AG04450 (cell line): ENCODE measurements around the gene RTN1. TPM values are rescaled to one million over a fixed set of nuclear protein-coding genes. Genes with fewer than 3 reads are reported as not detected.

ENCODE experiments used
- CTCF ChIA-PET: fragments of 300-600, 350-600 bp; formaldehyde crosslinking; extraction: SDS; loops from one replicate; lab custom pipeline; 2022; ENCODE audit warnings: antibody characterized with exemption, inconsistent platforms; lab: Charles Lee
- POLR2A ChIA-PET: fragments of 350-600 bp; formaldehyde crosslinking; extraction: SDS; loops from one replicate; lab custom pipeline; 2021; ENCODE audit warnings: antibody characterized with exemption, inconsistent platforms; lab: Yijun Ruan, JAX
- DNase-seq: peaks from one replicate; pipeline ENCODE4 v3.0.0-alpha.2; 2011; ENCODE audit warnings: low read depth, low spot score
- H3K27ac ChIP-seq: one replicate; pipeline ENCODE4 v1.5.1; 2012; ENCODE audit warnings: low read depth, low read length, control low read depth
- H3K27me3 ChIP-seq: one replicate; pipeline ENCODE4 v1.6.0; 2012; ENCODE audit warnings: low read length; ENCODE audit not compliant: control insufficient read depth, insufficient read depth
- H3K4me3 ChIP-seq: 2 replicates; pipeline ENCODE4 v1.5.1; 2011; ENCODE audit warnings: mild to moderate bottlenecking, low read depth, low read length, control low read depth
- H3K9me3 ChIP-seq: 2 replicates; pipeline ENCODE4 v1.5.1; 2012; ENCODE audit warnings: low read length; ENCODE audit not compliant: control insufficient read depth, insufficient read depth
- polyA plus RNA-seq: library from polyadenylated mRNA; depleted of rRNA; stranded (reverse); fragments of >200 nt; gene quantifications from 2 replicates; pipeline ENCODE4 v1.2.3, GENCODE V29; 2011
- TF ChIP-seq, protein P1 (sequence below): IDR thresholded peaks from 2 replicates; pipeline ENCODE4 v1.5.1; 2011; ENCODE audit warnings: low read depth, low read length, control low read depth, inconsistent platforms

Gene RTN1
- polyA plus RNA-seq, 1 experiment, result 0.98 TPM

GRCh38 chr14:59897757-59898383, 27.3 kb upstream of the RTN1 start:
- POLR2A ChIA-PET, result no interaction called here
- Histone ChIP-seq H3K27me3 (peaks cover 2% of the 10 kb centered on the region), H3K27ac (no peak overlapping the region), H3K9me3 (no peaks in the 10 kb centered on the region), H3K4me3 (no peak overlapping the region)
- TF ChIP-seq, protein P1, sequence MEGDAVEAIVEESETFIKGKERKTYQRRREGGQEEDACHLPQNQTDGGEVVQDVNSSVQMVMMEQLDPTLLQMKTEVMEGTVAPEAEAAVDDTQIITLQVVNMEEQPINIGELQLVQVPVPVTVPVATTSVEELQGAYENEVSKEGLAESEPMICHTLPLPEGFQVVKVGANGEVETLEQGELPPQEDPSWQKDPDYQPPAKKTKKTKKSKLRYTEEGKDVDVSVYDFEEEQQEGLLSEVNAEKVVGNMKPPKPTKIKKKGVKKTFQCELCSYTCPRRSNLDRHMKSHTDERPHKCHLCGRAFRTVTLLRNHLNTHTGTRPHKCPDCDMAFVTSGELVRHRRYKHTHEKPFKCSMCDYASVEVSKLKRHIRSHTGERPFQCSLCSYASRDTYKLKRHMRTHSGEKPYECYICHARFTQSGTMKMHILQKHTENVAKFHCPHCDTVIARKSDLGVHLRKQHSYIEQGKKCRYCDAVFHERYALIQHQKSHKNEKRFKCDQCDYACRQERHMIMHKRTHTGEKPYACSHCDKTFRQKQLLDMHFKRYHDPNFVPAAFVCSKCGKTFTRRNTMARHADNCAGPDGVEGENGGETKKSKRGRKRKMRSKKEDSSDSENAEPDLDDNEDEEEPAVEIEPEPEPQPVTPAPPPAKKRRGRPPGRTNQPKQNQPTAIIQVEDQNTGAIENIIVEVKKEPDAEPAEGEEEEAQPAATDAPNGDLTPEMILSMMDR, result 0 out of 2 replicates have a peak, but pooled peaks have one; percentile 20
- no peak for DNase-seq
- CTCF ChIA-PET, result interaction anchor here (0.9 to 2.2 kb wide), 8 partner anchors 20 to 391 kb away, joined by 3 to 8 read pairs (median 4); partner anchors contain the start of gene CCDC175

DNA sequence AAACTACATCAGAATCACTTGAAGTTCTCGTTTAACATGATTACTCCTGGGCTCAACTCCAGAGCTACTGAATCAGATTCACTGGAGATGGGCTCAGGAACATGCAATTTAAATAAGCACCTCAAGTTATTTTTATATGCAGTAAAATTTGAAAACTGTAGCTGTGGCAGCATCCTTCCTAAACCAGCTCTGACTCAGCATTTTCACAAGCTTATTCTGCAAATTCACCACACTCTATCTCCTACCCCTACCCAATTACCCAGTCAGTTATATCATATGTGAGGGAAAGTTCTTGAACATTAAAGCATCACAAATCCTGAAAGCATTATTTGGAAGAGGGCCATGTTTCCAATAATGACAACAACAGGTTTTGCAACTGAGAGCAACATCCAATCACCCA, 25.1 kb upstream of the RTN1 start:
- CTCF ChIA-PET, result interaction anchor here (1.4 kb wide), 1 partner anchor 263 kb away, joined by 3 read pairs; no protein-coding TSS in a partner anchor
- no peak overlapping the region for H3K27ac ChIP-seq
- no peak overlapping the region for H3K4me3 ChIP-seq
- peaks cover 2% of the 10 kb centered on the region for H3K27me3 ChIP-seq
- POLR2A ChIA-PET, result no interaction called here
- no peak for DNase-seq
- TF ChIP-seq, protein P1, result no peak
- no peaks in the 10 kb centered on the region for H3K9me3 ChIP-seq

DNA sequence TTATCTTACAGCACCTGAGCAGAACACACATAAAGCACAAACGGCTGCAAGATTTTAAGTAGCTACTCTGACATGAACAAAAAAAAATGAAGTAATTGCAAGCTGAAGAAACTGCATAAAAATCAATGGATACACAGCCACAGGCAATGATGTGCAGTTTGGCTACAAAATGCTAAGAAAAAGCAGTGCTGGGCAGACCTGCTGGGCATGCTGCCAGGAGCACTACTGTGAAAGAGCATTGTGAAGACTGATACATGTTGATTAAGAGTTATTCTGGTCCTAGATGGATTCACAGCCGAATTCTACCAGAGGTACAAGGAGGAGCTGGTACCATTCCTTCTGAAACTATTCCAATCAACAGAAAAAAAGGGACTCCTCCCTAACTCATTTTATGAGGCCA, 20.1 kb upstream of the RTN1 start:
- CTCF ChIA-PET, result no interaction called here
- no peak overlapping the region for H3K4me3 ChIP-seq
- peaks cover 3% of the 10 kb centered on the region for H3K27me3 ChIP-seq
- no peak overlapping the region for H3K27ac ChIP-seq
- TF ChIP-seq, protein P1, result no peak
- no peaks in the 10 kb centered on the region for H3K9me3 ChIP-seq
- DNase-seq, result no peak
- POLR2A ChIA-PET, result no interaction called here

DNA sequence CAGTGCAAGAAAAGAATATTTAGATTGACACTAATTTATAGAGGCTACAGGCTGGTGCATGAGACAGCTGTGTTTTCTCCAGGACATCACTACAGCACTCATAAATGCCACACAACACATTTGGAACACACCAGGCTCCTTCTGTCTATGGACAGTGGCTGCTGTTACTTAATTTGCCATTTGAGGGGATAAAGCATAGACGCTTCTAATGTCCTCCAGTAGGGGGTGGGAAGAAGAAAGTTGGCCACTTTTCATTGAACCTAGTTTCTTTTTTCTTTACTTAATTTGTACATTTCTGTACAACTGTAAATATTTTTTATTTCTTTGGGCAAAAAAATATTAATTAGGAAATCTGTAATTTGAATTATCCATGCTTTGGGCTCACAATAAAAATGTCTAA, 12.4 kb upstream of the RTN1 start:
- Histone ChIP-seq H3K27me3 (peaks cover 3% of the 10 kb centered on the region), H3K27ac (no peak overlapping the region), H3K9me3 (no peaks in the 10 kb centered on the region), H3K4me3 (no peak overlapping the region)
- ChIA-PET CTCF (interaction anchor here (0.8 to 1.0 kb wide), 2 partner anchors 10 to 301 kb away, joined by 4 read pairs; no protein-coding TSS in a partner anchor), POLR2A (no interaction called here)
- DNase-seq, result no peak
- TF ChIP-seq, protein P1, result peak; percentile 54

GRCh38 chr14:59871166-59871495, 555 bp upstream of the RTN1 start:
- Histone ChIP-seq H3K27me3 (peaks cover 27% of the 10 kb centered on the region), H3K27ac (no peak overlapping the region), H3K4me3 (peak overlapping the region; percentile 54), H3K9me3 (no peaks in the 10 kb centered on the region)
- ChIA-PET POLR2A (no interaction called here), CTCF (no interaction called here)
- TF ChIP-seq, protein P1, result no peak
- DNase-seq, result no peak
